ENCODE results near the gene LDB1. TPM values are rescaled to one million over a fixed set of nuclear protein-coding genes. Genes with fewer than 3 reads are reported as not detected.
A peak's percentile ranks its signal among the peaks of the same experiment; 100 is the strongest.

LDB1 gene
- total RNA-seq, 1 experiment from 2014 or later: 63.9 TPM

DNA sequence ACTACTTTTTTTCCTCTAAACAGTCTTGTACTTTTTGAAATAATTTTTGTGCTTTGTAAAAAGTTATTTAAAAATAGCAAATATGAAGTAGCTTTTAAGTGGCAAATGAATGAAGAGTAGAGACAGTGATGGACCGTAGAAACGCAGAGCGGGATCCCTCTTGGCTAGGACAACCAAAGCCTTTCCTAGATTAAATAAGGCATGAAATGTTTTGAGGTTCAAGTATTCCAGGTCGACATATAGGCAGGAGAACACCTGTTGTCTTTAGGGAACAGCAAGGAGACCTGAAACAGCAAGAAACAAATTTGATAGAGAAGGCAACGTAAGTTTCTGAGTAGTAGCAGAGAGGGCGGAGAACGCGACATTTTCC is 12.0 kb upstream of the LDB1 start:
- TF ChIP-seq YY1 (IDR thresholded peaks at IDR 0.05; ENCODE audit: extremely low read depth, insufficient replicate concordance, low read depth, low read length) (no peak), POLR2A (IDR thresholded peaks at IDR 0.05; ENCODE audit: borderline replicate concordance, extremely low read depth, insufficient read depth, insufficient read length) (peak; percentile 33), ELF1 (IDR thresholded peaks at IDR 0.05; ENCODE audit: borderline replicate concordance, low read depth) (no peak), FOSL1 (IDR thresholded peaks at IDR 0.05; ENCODE audit: low read depth) (no peak), CBX3 (IDR thresholded peaks at IDR 0.05; ENCODE audit: low read depth) (no peak), SIN3A (IDR thresholded peaks at IDR 0.05; ENCODE audit: low read depth) (no peak)
- TF ChIP-seq, protein P1, sequence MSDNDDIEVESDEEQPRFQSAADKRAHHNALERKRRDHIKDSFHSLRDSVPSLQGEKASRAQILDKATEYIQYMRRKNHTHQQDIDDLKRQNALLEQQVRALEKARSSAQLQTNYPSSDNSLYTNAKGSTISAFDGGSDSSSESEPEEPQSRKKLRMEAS (IDR thresholded peaks at IDR 0.05): no peak
- TF ChIP-seq, protein P2, sequence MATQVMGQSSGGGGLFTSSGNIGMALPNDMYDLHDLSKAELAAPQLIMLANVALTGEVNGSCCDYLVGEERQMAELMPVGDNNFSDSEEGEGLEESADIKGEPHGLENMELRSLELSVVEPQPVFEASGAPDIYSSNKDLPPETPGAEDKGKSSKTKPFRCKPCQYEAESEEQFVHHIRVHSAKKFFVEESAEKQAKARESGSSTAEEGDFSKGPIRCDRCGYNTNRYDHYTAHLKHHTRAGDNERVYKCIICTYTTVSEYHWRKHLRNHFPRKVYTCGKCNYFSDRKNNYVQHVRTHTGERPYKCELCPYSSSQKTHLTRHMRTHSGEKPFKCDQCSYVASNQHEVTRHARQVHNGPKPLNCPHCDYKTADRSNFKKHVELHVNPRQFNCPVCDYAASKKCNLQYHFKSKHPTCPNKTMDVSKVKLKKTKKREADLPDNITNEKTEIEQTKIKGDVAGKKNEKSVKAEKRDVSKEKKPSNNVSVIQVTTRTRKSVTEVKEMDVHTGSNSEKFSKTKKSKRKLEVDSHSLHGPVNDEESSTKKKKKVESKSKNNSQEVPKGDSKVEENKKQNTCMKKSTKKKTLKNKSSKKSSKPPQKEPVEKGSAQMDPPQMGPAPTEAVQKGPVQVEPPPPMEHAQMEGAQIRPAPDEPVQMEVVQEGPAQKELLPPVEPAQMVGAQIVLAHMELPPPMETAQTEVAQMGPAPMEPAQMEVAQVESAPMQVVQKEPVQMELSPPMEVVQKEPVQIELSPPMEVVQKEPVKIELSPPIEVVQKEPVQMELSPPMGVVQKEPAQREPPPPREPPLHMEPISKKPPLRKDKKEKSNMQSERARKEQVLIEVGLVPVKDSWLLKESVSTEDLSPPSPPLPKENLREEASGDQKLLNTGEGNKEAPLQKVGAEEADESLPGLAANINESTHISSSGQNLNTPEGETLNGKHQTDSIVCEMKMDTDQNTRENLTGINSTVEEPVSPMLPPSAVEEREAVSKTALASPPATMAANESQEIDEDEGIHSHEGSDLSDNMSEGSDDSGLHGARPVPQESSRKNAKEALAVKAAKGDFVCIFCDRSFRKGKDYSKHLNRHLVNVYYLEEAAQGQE (IDR thresholded peaks at IDR 0.05; ENCODE audit: low read depth): no peak
- DNase-seq (ENCODE audit: low read depth, low spot score): no peak
- Histone ChIP-seq H2AFZ (ENCODE audit: low read depth, low read length, poor library complexity, severe bottlenecking) (peak overlapping the region; percentile 19), H3K36me3 (ENCODE audit: control insufficient read depth in 1 of 2, insufficient read depth in 2 of 2, low read length in 2 of 2) (peaks cover 0 to 29% of the 10 kb centered on the region in 2 experiments; a peak in 3 of 4 replicates), H3K27me3 (ENCODE audit: insufficient read depth, low read length) (no peaks in the 10 kb centered on the region), H3K9me2 (ENCODE audit: insufficient read depth) (no peaks in the 10 kb centered on the region), H3K79me2 (ENCODE audit: insufficient read depth, low read length) (peaks cover 44% of the 10 kb centered on the region), H3K27ac (ENCODE audit: low read depth, low read length) (peak overlapping the region; percentile 98), H3K4me3 (replicated peaks in 1 of 2; ENCODE audit: low read depth in 1 of 2, low read length in 2 of 2) (peak overlapping the region; percentile 93), H4K20me1 (ENCODE audit: insufficient read depth) (peaks cover 24% of the 10 kb centered on the region; the same call in 1 of the 2 replicates), H3K9ac (ENCODE audit: low read length) (peak overlapping the region; percentile 99), H3K4me1 (ENCODE audit: control insufficient read depth in 1 of 2, insufficient read depth in 2 of 2, low read length in 2 of 2) (peaks cover 29 to 47% of the 10 kb centered on the region in 2 experiments), H3K9me3 (ENCODE audit: control insufficient read depth in 1 of 2, insufficient read depth in 1 of 2, low read depth in 1 of 2, low read length in 2 of 2) (no peaks in the 10 kb centered on the region), H3K4me2 (ENCODE audit: low read length) (peak overlapping the region; percentile 87)
- POLR2A ChIA-PET: interaction anchor here (0.6 to 1.5 kb wide), 2 partner anchors 14 to 17 kb away, joined by 3 to 4 read pairs; no protein-coding TSS in a partner anchor
- RAD21 ChIA-PET (ENCODE audit: low non-redundant PET in 1 of 2, low total read pairs in 2 of 2, uncharacterized antibody in 2 of 2, unreplicated experiment in 2 of 2): no interaction called here
- peak; percentile 3 for ATAC-seq
- CTCF ChIA-PET: interaction anchor here (1.0 to 1.7 kb wide), 8 partner anchors 8 to 290 kb away, joined by 3 to 11 read pairs (median 4); partner anchors contain the start of gene NOLC1
- BruUV-seq (replicated peaks): TSS peak; percentile 79
- intact Hi-C loops (cut with micrococcal nuclease): loop anchor here (1.0 kb wide), 2 partner anchors 20 to 76 kb away; partner anchors contain the start of genes ARMH3 and NOLC1

Data from HCT116 (cell line).